Upper lobe of right lung (tissue), 1 donor: ENCODE measurements around the gene GRIA1. TPM values are rescaled to one million over a fixed set of nuclear protein-coding genes. Genes with fewer than 3 reads are reported as not detected.

Source experiments
- ATAC-seq: fragments of 200-7000 bp; cut with Tn5 transposase; one replicate; pipeline ENCODE4 v1.9.1; 2020; ENCODE audit warnings: mild to moderate bottlenecking, moderate library complexity
- DNase-seq: peaks from one replicate; pipeline ENCODE4 v3.0.0-alpha.2; 2020
- H3K27ac ChIP-seq: fragments of 200-600 bp; one replicate; pipeline ENCODE4 v1.8.0; 2022
- H3K27me3 ChIP-seq: fragments of 200-600 bp; one replicate; pipeline ENCODE4 v1.8.0; 2022; ENCODE audit warnings: mild to moderate bottlenecking
- H3K36me3 ChIP-seq: fragments of 200-600 bp; one replicate; pipeline ENCODE4 v1.8.0; 2022
- H3K4me1 ChIP-seq: fragments of 200-600 bp; one replicate; pipeline ENCODE4 v1.8.0; 2022
- H3K4me3 ChIP-seq: fragments of 200-600 bp; one replicate; pipeline ENCODE4 v1.8.0; 2022; ENCODE audit warnings: mild to moderate bottlenecking
- H3K9me3 ChIP-seq: fragments of 200-600 bp; one replicate; pipeline ENCODE4 v1.8.0; 2022
- CTCF ChIP-seq: fragments of 200-600 bp; IDR thresholded peaks from one replicate; pipeline ENCODE4 v1.8.0; 2022; ENCODE audit warnings: antibody characterized with exemption
- intact Hi-C: fragments of 100-400 bp; cut with DNase I; formaldehyde crosslinking; loops from one replicate; pipeline ENCODE4 v1.11.0; 2022
- total RNA-seq: library from RNA; stranded (reverse); fragmentation: NEBNext Ultra II Directional; extraction: Animal tissue kit (Norgen Biotek cat#: 25700); gene quantifications from one replicate; pipeline ENCODE4 v1.2.1, GENCODE V29; 2021
- donor health status: DM: no; HTN: yes; CAD: no; lungs with severe emphysema.

The GRIA1 gene
- total RNA-seq, 1 donor from 2014 or later = 21.9 TPM

- intact Hi-C loops = no loop called here
- no peaks in the 10 kb centered on the region for H3K4me1 ChIP-seq
- no peaks in the 10 kb centered on the region for H3K9me3 ChIP-seq
- DNase-seq (no peak), ATAC-seq (no peak)
- TF ChIP-seq CTCF = no peak
- H3K27ac ChIP-seq = no peak overlapping the region
- H3K4me3 ChIP-seq = no peak overlapping the region
- H3K36me3 ChIP-seq = no peaks in the 10 kb centered on the region
- H3K27me3 ChIP-seq = no peaks in the 10 kb centered on the region
These were observed 101.6 kb downstream of the GRIA1 start for GRCh38 chr5:153592081-153592480.

GRCh38 chr5:153594785-153595184, 104.3 kb downstream of the GRIA1 start:
- intact Hi-C loops = no loop called here
- no peak overlapping the region for H3K27ac ChIP-seq
- ATAC-seq = no peak
- no peaks in the 10 kb centered on the region for H3K4me1 ChIP-seq
- H3K27me3 ChIP-seq = no peaks in the 10 kb centered on the region
- H3K9me3 ChIP-seq = no peaks in the 10 kb centered on the region
- no peak for DNase-seq
- TF ChIP-seq CTCF = no peak
- H3K36me3 ChIP-seq = no peaks in the 10 kb centered on the region
- H3K4me3 ChIP-seq = no peak overlapping the region

- H3K9me3 ChIP-seq = no peaks in the 10 kb centered on the region
- TF ChIP-seq CTCF = no peak
- H3K4me3 ChIP-seq = no peak overlapping the region
- no peak for DNase-seq
- H3K27ac ChIP-seq = no peak overlapping the region
- H3K36me3 ChIP-seq = no peaks in the 10 kb centered on the region
- no peak for ATAC-seq
- no peaks in the 10 kb centered on the region for H3K4me1 ChIP-seq
- intact Hi-C loops = no loop called here
- H3K27me3 ChIP-seq = no peaks in the 10 kb centered on the region
These were observed 107.6 kb downstream of the GRIA1 start for GRCh38 chr5:153598099-153598498.

- Histone ChIP-seq H3K4me3 (no peak overlapping the region), H3K9me3 (no peaks in the 10 kb centered on the region), H3K27ac (no peak overlapping the region), H3K36me3 (no peaks in the 10 kb centered on the region), H3K27me3 (no peaks in the 10 kb centered on the region), H3K4me1 (no peaks in the 10 kb centered on the region)
- no peak for DNase-seq
- no peak for TF ChIP-seq CTCF
- intact Hi-C loops = no loop called here
- ATAC-seq = peak; percentile 58
These were observed 110.9 kb downstream of the GRIA1 start for GRCh38 chr5:153601377-153601776.

GRCh38 chr5:153605386-153605785, 114.9 kb downstream of the GRIA1 start:
- H3K4me3 ChIP-seq = no peak overlapping the region
- H3K4me1 ChIP-seq = no peaks in the 10 kb centered on the region
- DNase-seq (no peak), ATAC-seq (no peak)
- H3K27ac ChIP-seq = no peak overlapping the region
- H3K36me3 ChIP-seq = no peaks in the 10 kb centered on the region
- no peaks in the 10 kb centered on the region for H3K9me3 ChIP-seq
- intact Hi-C loops = no loop called here
- TF ChIP-seq CTCF = no peak
- no peaks in the 10 kb centered on the region for H3K27me3 ChIP-seq

- intact Hi-C loops = no loop called here
- no peak for ATAC-seq
- H3K4me1 ChIP-seq = no peaks in the 10 kb centered on the region
- no peak overlapping the region for H3K4me3 ChIP-seq
- no peaks in the 10 kb centered on the region for H3K36me3 ChIP-seq
- no peaks in the 10 kb centered on the region for H3K27me3 ChIP-seq
- no peaks in the 10 kb centered on the region for H3K9me3 ChIP-seq
- no peak overlapping the region for H3K27ac ChIP-seq
- no peak for TF ChIP-seq CTCF
- DNase-seq = no peak
These were observed 119.5 kb downstream of the GRIA1 start for GRCh38 chr5:153610009-153610408.
